Measurements from ENCODE around the gene RNASEH1. TPM values are rescaled to one million over a fixed set of nuclear protein-coding genes. Genes with fewer than 3 reads are reported as not detected.

RNASEH1 gene
- total and polyA plus RNA-seq, 2 donors (not counting 1 experiment from before 2014, with no cell fraction given), result 23.8 to 31.2 TPM

GRCh38 chr2:3598912-3599854 lies 41.0 kb upstream of the RNASEH1 start:
- Histone ChIP-seq H3K27ac (ENCODE audit: insufficient read depth, low read length) (no peak overlapping the region), H3K27me3 (ENCODE audit: control insufficient read depth, insufficient read depth, low read length) (no peaks in the 10 kb centered on the region), H3K9ac (ENCODE audit: insufficient read depth, low read length) (no peak overlapping the region), H3K4me1 (ENCODE audit: control insufficient read depth, extremely low read depth, insufficient read depth, low read length) (no peaks in the 10 kb centered on the region), H3K4me3 (replicated peaks in 1 of 4; ENCODE audit: control extremely low read depth in 1 of 4, insufficient read depth in 1 of 4, low read depth in 3 of 4, low read length in 4 of 4) (no peak overlapping the region), H4K20me1 (ENCODE audit: control insufficient read depth, extremely low read depth, insufficient read depth, low read length) (no peaks in the 10 kb centered on the region), H3K36me3 (ENCODE audit: control insufficient read depth, insufficient read depth, low read length) (no peaks in the 10 kb centered on the region), H3K4me2 (ENCODE audit: extremely low read depth, insufficient read depth, low read length) (no peak overlapping the region), H3K9me3 (ENCODE audit: control insufficient read depth, insufficient read depth, low read depth, low read length) (no peaks in the 10 kb centered on the region), H3K79me2 (ENCODE audit: control insufficient read depth, insufficient read depth, low read length) (no peaks in the 10 kb centered on the region), H2AFZ (ENCODE audit: low read length) (no peak overlapping the region)
- TF ChIP-seq CTCF (conservative IDR thresholded peaks at IDR 0.05 in 1 of 2, IDR thresholded peaks at IDR 0.05 in 1 of 2; ENCODE audit: low read depth in 1 of 2, low read length in 2 of 2), result no peak
- no peak for TF ChIP-seq EZH2 (IDR thresholded peaks at IDR 0.05; ENCODE audit: low read length, missing control alignments)
- no peak for DNase-seq (ENCODE audit: low read depth in 2 of 2)

GRCh38 chr2:3598197-3598910 lies 40.2 kb upstream of the RNASEH1 start:
- H3K36me3 ChIP-seq (ENCODE audit: control insufficient read depth, insufficient read depth, low read length), result no peaks in the 10 kb centered on the region
- no peaks in the 10 kb centered on the region for H3K79me2 ChIP-seq (ENCODE audit: control insufficient read depth, insufficient read depth, low read length)
- H4K20me1 ChIP-seq (ENCODE audit: control insufficient read depth, extremely low read depth, insufficient read depth, low read length), result no peaks in the 10 kb centered on the region
- TF ChIP-seq CTCF (conservative IDR thresholded peaks at IDR 0.05 in 1 of 2, IDR thresholded peaks at IDR 0.05 in 1 of 2; ENCODE audit: low read depth in 1 of 2, low read length in 2 of 2), result no peak
- no peak for TF ChIP-seq EZH2 (IDR thresholded peaks at IDR 0.05; ENCODE audit: low read length, missing control alignments)
- no peaks in the 10 kb centered on the region for H3K27me3 ChIP-seq (ENCODE audit: control insufficient read depth, insufficient read depth, low read length)
- no peaks in the 10 kb centered on the region for H3K4me1 ChIP-seq (ENCODE audit: control insufficient read depth, extremely low read depth, insufficient read depth, low read length)
- H3K27ac ChIP-seq (ENCODE audit: insufficient read depth, low read length), result no peak overlapping the region
- H3K4me3 ChIP-seq (replicated peaks in 1 of 4; ENCODE audit: control extremely low read depth in 1 of 4, insufficient read depth in 1 of 4, low read depth in 3 of 4, low read length in 4 of 4), result no peak overlapping the region
- no peak overlapping the region for H3K4me2 ChIP-seq (ENCODE audit: extremely low read depth, insufficient read depth, low read length)
- DNase-seq (ENCODE audit: low read depth in 2 of 2), result no peak
- H2AFZ ChIP-seq (ENCODE audit: low read length), result no peak overlapping the region
- no peak overlapping the region for H3K9ac ChIP-seq (ENCODE audit: insufficient read depth, low read length)
- H3K9me3 ChIP-seq (ENCODE audit: control insufficient read depth, insufficient read depth, low read depth, low read length), result no peaks in the 10 kb centered on the region

GRCh38 chr2:3597567-3597966 lies 39.4 kb upstream of the RNASEH1 start:
- Histone ChIP-seq H3K4me1 (ENCODE audit: control insufficient read depth, extremely low read depth, insufficient read depth, low read length) (no peaks in the 10 kb centered on the region), H3K9ac (ENCODE audit: insufficient read depth, low read length) (no peak overlapping the region)

More at GRCh38 chr2:3597567-3597966, 39.4 kb upstream of the RNASEH1 start:
- Histone ChIP-seq H3K4me2 (ENCODE audit: extremely low read depth, insufficient read depth, low read length) (no peak overlapping the region), H3K36me3 (ENCODE audit: control insufficient read depth, insufficient read depth, low read length) (no peaks in the 10 kb centered on the region), H2AFZ (ENCODE audit: low read length) (no peak overlapping the region), H3K79me2 (ENCODE audit: control insufficient read depth, insufficient read depth, low read length) (no peaks in the 10 kb centered on the region), H3K4me3 (replicated peaks in 1 of 4; ENCODE audit: control extremely low read depth in 1 of 4, insufficient read depth in 1 of 4, low read depth in 3 of 4, low read length in 4 of 4) (no peak overlapping the region), H4K20me1 (ENCODE audit: control insufficient read depth, extremely low read depth, insufficient read depth, low read length) (no peaks in the 10 kb centered on the region), H3K27ac (ENCODE audit: insufficient read depth, low read length) (no peak overlapping the region), H3K27me3 (ENCODE audit: control insufficient read depth, insufficient read depth, low read length) (no peaks in the 10 kb centered on the region), H3K9me3 (ENCODE audit: control insufficient read depth, insufficient read depth, low read depth, low read length) (no peaks in the 10 kb centered on the region)
- TF ChIP-seq CTCF (conservative IDR thresholded peaks at IDR 0.05 in 1 of 2, IDR thresholded peaks at IDR 0.05 in 1 of 2; ENCODE audit: low read depth in 1 of 2, low read length in 2 of 2) (no peak), EZH2 (IDR thresholded peaks at IDR 0.05; ENCODE audit: low read length, missing control alignments) (no peak)
- no peak for DNase-seq (ENCODE audit: low read depth in 2 of 2)

Measured in fibroblast of lung (primary cell).